ENCODE measurements around the gene CLIC3. TPM values are rescaled to one million over a fixed set of nuclear protein-coding genes. Genes with fewer than 3 reads are reported as not detected.

Gene CLIC3
- total RNA-seq, 1 experiment from 2014 or later: not detected

GRCh38 chr9:136997371-136997770 is 1.0 kb upstream of the CLIC3 start:
- no peaks in the 10 kb centered on the region for H3K27me3 ChIP-seq (replicated peaks; ENCODE audit: insufficient read depth, low read depth, low read length, poor library complexity)
- intact Hi-C loops (cut with micrococcal nuclease; ENCODE audit: unreplicated experiment): no loop called here
- BruUV-seq (replicated peaks): no TSS peak
- no peak overlapping the region for H3K27ac ChIP-seq (ENCODE audit: low read depth, low read length, poor library complexity, severe bottlenecking)
- peaks cover 7% of the 10 kb centered on the region for H3K36me3 ChIP-seq (ENCODE audit: insufficient read depth, low read length, poor library complexity, severe bottlenecking)
- TF ChIP-seq CTCF (conservative IDR thresholded peaks at IDR 0.05; ENCODE audit: low read depth, low read length): no peak
- ChIA-PET CTCF (no interaction called here), POLR2A (ENCODE audit: low non-redundant PET) (no interaction called here)
- H3K4me3 ChIP-seq (ENCODE audit: low read depth, low read length, poor library complexity, severe bottlenecking): no peak overlapping the region
- no peaks in the 10 kb centered on the region for H3K9me3 ChIP-seq (ENCODE audit: low read depth, low read length, poor library complexity, severe bottlenecking)
- DNase-seq (ENCODE audit: low spot score): no peak
- peaks cover 26% of the 10 kb centered on the region for H3K4me1 ChIP-seq (ENCODE audit: insufficient read depth, low read length, poor library complexity, severe bottlenecking)

- peaks cover 26% of the 10 kb centered on the region for H3K4me1 ChIP-seq (ENCODE audit: insufficient read depth, low read length, poor library complexity, severe bottlenecking)
- no peaks in the 10 kb centered on the region for H3K27me3 ChIP-seq (replicated peaks; ENCODE audit: insufficient read depth, low read depth, low read length, poor library complexity)
- POLR2A ChIA-PET (ENCODE audit: low non-redundant PET): interaction anchor here (0.6 kb wide), 1 partner anchor 110 kb away, joined by 7 read pairs; the partner anchor contains the start of gene TRAF2
- no peak overlapping the region for H3K27ac ChIP-seq (ENCODE audit: low read depth, low read length, poor library complexity, severe bottlenecking)
- no peak for TF ChIP-seq CTCF (conservative IDR thresholded peaks at IDR 0.05; ENCODE audit: low read depth, low read length)
- TF ChIP-seq EZH2 (IDR thresholded peaks at IDR 0.05; ENCODE audit: borderline replicate concordance, low read depth, low read length, poor library complexity, severe bottlenecking): no peak
- no TSS peak for BruUV-seq (replicated peaks)
- H3K36me3 ChIP-seq (ENCODE audit: insufficient read depth, low read length, poor library complexity, severe bottlenecking): peaks cover 7% of the 10 kb centered on the region
- CTCF ChIA-PET: no interaction called here
- H3K9me3 ChIP-seq (ENCODE audit: low read depth, low read length, poor library complexity, severe bottlenecking): no peaks in the 10 kb centered on the region
- intact Hi-C loops (cut with micrococcal nuclease; ENCODE audit: unreplicated experiment): no loop called here
- no peak for DNase-seq (ENCODE audit: low spot score)
- no peak overlapping the region for H3K4me3 ChIP-seq (ENCODE audit: low read depth, low read length, poor library complexity, severe bottlenecking)
These were observed 526 bp downstream of the CLIC3 start for GRCh38 chr9:136995772-136996311.

GRCh38 chr9:136995362-136995761 is 1.0 kb downstream of the CLIC3 start:
- no peaks in the 10 kb centered on the region for H3K9me3 ChIP-seq (ENCODE audit: low read depth, low read length, poor library complexity, severe bottlenecking)
- POLR2A ChIA-PET (ENCODE audit: low non-redundant PET): interaction anchor here (0.6 kb wide), 1 partner anchor 109 kb away, joined by 7 read pairs; the partner anchor contains the start of gene TRAF2
- intact Hi-C loops (cut with micrococcal nuclease; ENCODE audit: unreplicated experiment): no loop called here
- peaks cover 7% of the 10 kb centered on the region for H3K36me3 ChIP-seq (ENCODE audit: insufficient read depth, low read length, poor library complexity, severe bottlenecking)
- H3K27ac ChIP-seq (ENCODE audit: low read depth, low read length, poor library complexity, severe bottlenecking): no peak overlapping the region
- CTCF ChIA-PET: no interaction called here
- H3K4me1 ChIP-seq (ENCODE audit: insufficient read depth, low read length, poor library complexity, severe bottlenecking): peaks cover 26% of the 10 kb centered on the region
- BruUV-seq (replicated peaks): no TSS peak
- no peaks in the 10 kb centered on the region for H3K27me3 ChIP-seq (replicated peaks; ENCODE audit: insufficient read depth, low read depth, low read length, poor library complexity)
- no peak for DNase-seq (ENCODE audit: low spot score)
- no peak for TF ChIP-seq CTCF (conservative IDR thresholded peaks at IDR 0.05; ENCODE audit: low read depth, low read length)
- TF ChIP-seq EZH2 (IDR thresholded peaks at IDR 0.05; ENCODE audit: borderline replicate concordance, low read depth, low read length, poor library complexity, severe bottlenecking): no peak
- H3K4me3 ChIP-seq (ENCODE audit: low read depth, low read length, poor library complexity, severe bottlenecking): no peak overlapping the region

Measured in A673 (cell line).